HepG2 (cell line): Measurements from ENCODE around the gene FRMD8. TPM values are rescaled to one million over a fixed set of nuclear protein-coding genes. Genes with fewer than 3 reads are reported as not detected.

Experiments
- ASH2L ChIP-seq: fragments of 300-600, 200-600 bp; sonication (generic); IDR thresholded peaks from 2 replicates; pipeline ENCODE4 v1.7.0; 2017; ENCODE audit warnings: low read depth, mild to moderate bottlenecking, moderate library complexity, mixed read lengths, low read length; ENCODE audit not compliant: insufficient read length
- DMAP1 ChIP-seq: IDR thresholded peaks from 2 replicates; pipeline ENCODE4 v1.6.1; 2016
- GATA4 ChIP-seq: sonication (generic); IDR thresholded peaks from 2 replicates; pipeline ENCODE4 v1.6.1; 2016; ENCODE audit warnings: antibody characterized with exemption, low read depth, borderline replicate concordance
- MED1 ChIP-seq: sonication (generic); formaldehyde crosslinking; IDR thresholded peaks from 2 replicates; pipeline ENCODE4 v1.4.0; 2020; ENCODE audit warnings: missing genetic modification reagents
- NR2F1 ChIP-seq, 2 experiments: fragments of 450-650 bp in 1 of 2; formaldehyde crosslinking in 1 of 2; IDR thresholded peaks; 2 replicates each; pipeline versions ENCODE4 v1.5.0 to v1.6.1; 2016 to 2020; ENCODE audit warnings: mild to moderate bottlenecking in 1 of 2, missing compliant biosample characterization in 1 of 2, missing genetic modification reagents in 1 of 2, moderate library complexity in 1 of 2
- NR2F2 ChIP-seq: IDR thresholded peaks from 2 replicates; pipeline ENCODE4 v1.6.1; 2012; ENCODE audit warnings: low read depth, inconsistent platforms, borderline replicate concordance
- POLR2G ChIP-seq: fragments of 200-400 bp; formaldehyde crosslinking; IDR thresholded peaks from 2 replicates; pipeline ENCODE4 v1.6.1; 2018; ENCODE audit warnings: mild to moderate bottlenecking, low read depth, low read length, moderate library complexity
- SNRNP70 ChIP-seq: fragments of 200-400 bp; formaldehyde crosslinking; IDR thresholded peaks from 2 replicates; pipeline ENCODE4 v1.6.1; 2017; ENCODE audit warnings: mild to moderate bottlenecking, low read depth, low read length, moderate library complexity
- SP1 ChIP-seq, 2 experiments: fragments of 450-650 bp in 1 of 2; sonication (generic) in 1 of 2; formaldehyde crosslinking in 1 of 2; IDR thresholded peaks; 2 replicates each; pipeline versions ENCODE4 v1.4.0 to v1.6.1; 2016 to 2020; ENCODE audit warnings: missing genetic modification reagents in 1 of 2
- ZNF230 ChIP-seq: sonication (generic); formaldehyde crosslinking; IDR thresholded peaks from 2 replicates; pipeline ENCODE4 v1.4.0; 2020; ENCODE audit warnings: mild to moderate bottlenecking, missing genetic modification reagents
- ZNF343 ChIP-seq: sonication (generic); formaldehyde crosslinking; IDR thresholded peaks from 2 replicates; pipeline ENCODE4 v1.4.0; 2020; ENCODE audit warnings: mild to moderate bottlenecking, missing genetic modification reagents
- ZNF468 ChIP-seq: sonication (generic); formaldehyde crosslinking; IDR thresholded peaks from 2 replicates; pipeline ENCODE4 v1.8.0; 2022; ENCODE audit warnings: mild to moderate bottlenecking, moderate library complexity, missing genetic modification reagents
- ZNF75D ChIP-seq: sonication (generic); formaldehyde crosslinking; IDR thresholded peaks from 2 replicates; pipeline ENCODE4 v1.8.1; 2023; ENCODE audit warnings: missing genetic modification reagents, mild to moderate bottlenecking, borderline replicate concordance
- polyA plus RNA-seq, 8 experiments: library from polyadenylated mRNA; depleted of rRNA in 3 of 8; stranded (reverse) in 7 of 8; unstranded in 1 of 8; fragments of >200 nt; fragmentation: Illumina TruSeq in 4 of 8; extraction: Trizol in 4 of 8; gene quantifications; 2 replicates each; pipeline versions ENCODE4 v1.2.1 to v1.2.3, GENCODE V29; 2011 to 2016; ENCODE audit warnings: low read depth in 4 of 8, missing spikeins in 1 of 8, mixed read lengths in 1 of 8; ENCODE audit not compliant: insufficient read depth in 1 of 8
- total RNA-seq, 5 experiments: library from RNA; depleted of rRNA; stranded (reverse); fragments of >200 nt; fragmentation: Illumina TruSeq; extraction: Trizol; gene quantifications; 2 replicates each; pipeline ENCODE4 v1.2.3, GENCODE V29; 2016; ENCODE audit warnings: low read depth in 1 of 5
- TF ChIP-seq, protein P1 (sequence below): sonication (generic); formaldehyde crosslinking; IDR thresholded peaks from 2 replicates; pipeline ENCODE4 v1.5.0; 2020; ENCODE audit warnings: mild to moderate bottlenecking, missing genetic modification reagents
- TF ChIP-seq, protein P2 (sequence below): sonication (generic); formaldehyde crosslinking; IDR thresholded peaks from 2 replicates; pipeline ENCODE4 v1.9.0; 2021; ENCODE audit warnings: missing genetic modification reagents, borderline replicate concordance
- TF ChIP-seq, protein P3 (sequence below): sonication (generic); formaldehyde crosslinking; IDR thresholded peaks from 2 replicates; pipeline ENCODE4 v1.9.0; 2021; ENCODE audit warnings: missing genetic modification reagents, mild to moderate bottlenecking, borderline replicate concordance
- TF ChIP-seq, protein P4 (sequence below): sonication (generic); formaldehyde crosslinking; IDR thresholded peaks from 2 replicates; pipeline ENCODE4 v1.4.0; 2020; ENCODE audit warnings: missing genetic modification reagents

Gene FRMD8
- total and polyA plus RNA-seq, 2 of the 13 experiments (the other 11 are each of a cell fraction or from before 2014, with no cell fraction given): 5.8 to 20.6 TPM

DNA sequence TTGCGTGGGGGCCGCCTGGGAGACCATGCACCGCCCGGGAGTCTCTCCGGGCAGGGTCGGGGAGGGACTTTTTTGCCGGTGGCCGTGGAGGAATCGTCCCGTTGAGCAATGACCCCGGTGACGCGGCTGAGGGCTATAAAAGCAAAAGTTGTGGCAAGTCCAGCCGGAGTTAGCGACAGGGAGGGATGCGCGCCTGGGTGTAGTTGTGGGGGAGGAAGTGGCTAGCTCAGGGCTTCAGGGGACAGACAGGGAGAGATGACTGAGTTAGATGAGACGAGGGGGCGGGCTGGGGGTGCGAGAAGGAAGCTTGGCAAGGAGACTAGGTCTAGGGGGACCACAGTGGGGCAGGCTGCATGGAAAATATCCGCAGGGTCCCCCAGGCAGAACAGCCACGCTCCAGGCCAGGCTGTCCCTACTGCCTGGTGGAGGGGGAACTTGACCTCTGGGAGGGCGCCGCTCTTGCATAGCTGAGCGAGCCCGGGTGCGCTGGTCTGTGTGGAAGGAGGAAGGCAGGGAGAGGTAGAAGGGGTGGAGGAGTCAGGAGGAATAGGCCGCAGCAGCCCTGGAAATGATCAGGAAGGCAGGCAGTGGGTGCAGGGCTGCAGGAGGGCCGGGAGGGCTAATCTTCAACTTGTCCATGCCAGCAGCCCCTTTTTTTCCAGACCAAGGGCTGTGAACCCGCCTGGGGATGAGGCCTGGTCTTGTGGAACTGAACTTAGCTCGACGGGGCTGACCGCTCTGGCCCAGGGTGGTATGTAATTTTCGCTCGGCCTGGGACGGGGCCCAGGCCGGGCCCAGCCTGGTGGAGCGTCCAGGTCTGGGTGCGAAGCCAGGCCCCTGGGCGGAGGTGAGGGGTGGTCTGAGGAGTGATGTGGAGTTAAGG, 36.4 kb downstream of the FRMD8 start, which contains the start of gene NEAT1 (continued):
- TF ChIP-seq ZNF468 (no peak), ZNF230 (CRISPR knock-in tag) (peak; percentile 38; the same call in 1 of the 2 replicates), ZNF75D (CRISPR knock-in tag) (peak; percentile 73; the same call in 1 of the 2 replicates), DMAP1 (peak; percentile 87), NR2F1 (CRISPR knock-in tag; IDR thresholded peaks at IDR 0.05) (peak; percentile 49 to 94), GATA4 (peak; percentile 98), NR2F2 (no peak), ZNF343 (CRISPR knock-in tag) (peak; percentile 87), ASH2L (no peak), SP1 (IDR thresholded peaks at IDR 0.05) (no peak), SP1 (CRISPR knock-in tag; IDR thresholded peaks at IDR 0.05) (peak; percentile 73), MED1 (CRISPR knock-in tag) (peak; percentile 82), SNRNP70 (no peak), POLR2G (peak; percentile 99)
- TF ChIP-seq, protein P1, sequence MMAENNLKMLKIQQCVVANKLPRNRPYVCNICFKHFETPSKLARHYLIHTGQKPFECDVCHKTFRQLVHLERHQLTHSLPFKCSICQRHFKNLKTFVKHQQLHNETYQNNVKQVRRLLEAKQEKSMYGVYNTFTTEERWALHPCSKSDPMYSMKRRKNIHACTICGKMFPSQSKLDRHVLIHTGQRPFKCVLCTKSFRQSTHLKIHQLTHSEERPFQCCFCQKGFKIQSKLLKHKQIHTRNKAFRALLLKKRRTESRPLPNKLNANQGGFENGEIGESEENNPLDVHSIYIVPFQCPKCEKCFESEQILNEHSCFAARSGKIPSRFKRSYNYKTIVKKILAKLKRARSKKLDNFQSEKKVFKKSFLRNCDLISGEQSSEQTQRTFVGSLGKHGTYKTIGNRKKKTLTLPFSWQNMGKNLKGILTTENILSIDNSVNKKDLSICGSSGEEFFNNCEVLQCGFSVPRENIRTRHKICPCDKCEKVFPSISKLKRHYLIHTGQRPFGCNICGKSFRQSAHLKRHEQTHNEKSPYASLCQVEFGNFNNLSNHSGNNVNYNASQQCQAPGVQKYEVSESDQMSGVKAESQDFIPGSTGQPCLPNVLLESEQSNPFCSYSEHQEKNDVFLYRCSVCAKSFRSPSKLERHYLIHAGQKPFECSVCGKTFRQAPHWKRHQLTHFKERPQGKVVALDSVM: peak; percentile 58
- TF ChIP-seq, protein P2, sequence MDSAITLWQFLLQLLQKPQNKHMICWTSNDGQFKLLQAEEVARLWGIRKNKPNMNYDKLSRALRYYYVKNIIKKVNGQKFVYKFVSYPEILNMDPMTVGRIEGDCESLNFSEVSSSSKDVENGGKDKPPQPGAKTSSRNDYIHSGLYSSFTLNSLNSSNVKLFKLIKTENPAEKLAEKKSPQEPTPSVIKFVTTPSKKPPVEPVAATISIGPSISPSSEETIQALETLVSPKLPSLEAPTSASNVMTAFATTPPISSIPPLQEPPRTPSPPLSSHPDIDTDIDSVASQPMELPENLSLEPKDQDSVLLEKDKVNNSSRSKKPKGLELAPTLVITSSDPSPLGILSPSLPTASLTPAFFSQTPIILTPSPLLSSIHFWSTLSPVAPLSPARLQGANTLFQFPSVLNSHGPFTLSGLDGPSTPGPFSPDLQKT (CRISPR knock-in tag): no peak
- TF ChIP-seq, protein P3, sequence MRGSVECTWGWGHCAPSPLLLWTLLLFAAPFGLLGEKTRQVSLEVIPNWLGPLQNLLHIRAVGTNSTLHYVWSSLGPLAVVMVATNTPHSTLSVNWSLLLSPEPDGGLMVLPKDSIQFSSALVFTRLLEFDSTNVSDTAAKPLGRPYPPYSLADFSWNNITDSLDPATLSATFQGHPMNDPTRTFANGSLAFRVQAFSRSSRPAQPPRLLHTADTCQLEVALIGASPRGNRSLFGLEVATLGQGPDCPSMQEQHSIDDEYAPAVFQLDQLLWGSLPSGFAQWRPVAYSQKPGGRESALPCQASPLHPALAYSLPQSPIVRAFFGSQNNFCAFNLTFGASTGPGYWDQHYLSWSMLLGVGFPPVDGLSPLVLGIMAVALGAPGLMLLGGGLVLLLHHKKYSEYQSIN (CRISPR knock-in tag): no peak
- TF ChIP-seq, protein P4, sequence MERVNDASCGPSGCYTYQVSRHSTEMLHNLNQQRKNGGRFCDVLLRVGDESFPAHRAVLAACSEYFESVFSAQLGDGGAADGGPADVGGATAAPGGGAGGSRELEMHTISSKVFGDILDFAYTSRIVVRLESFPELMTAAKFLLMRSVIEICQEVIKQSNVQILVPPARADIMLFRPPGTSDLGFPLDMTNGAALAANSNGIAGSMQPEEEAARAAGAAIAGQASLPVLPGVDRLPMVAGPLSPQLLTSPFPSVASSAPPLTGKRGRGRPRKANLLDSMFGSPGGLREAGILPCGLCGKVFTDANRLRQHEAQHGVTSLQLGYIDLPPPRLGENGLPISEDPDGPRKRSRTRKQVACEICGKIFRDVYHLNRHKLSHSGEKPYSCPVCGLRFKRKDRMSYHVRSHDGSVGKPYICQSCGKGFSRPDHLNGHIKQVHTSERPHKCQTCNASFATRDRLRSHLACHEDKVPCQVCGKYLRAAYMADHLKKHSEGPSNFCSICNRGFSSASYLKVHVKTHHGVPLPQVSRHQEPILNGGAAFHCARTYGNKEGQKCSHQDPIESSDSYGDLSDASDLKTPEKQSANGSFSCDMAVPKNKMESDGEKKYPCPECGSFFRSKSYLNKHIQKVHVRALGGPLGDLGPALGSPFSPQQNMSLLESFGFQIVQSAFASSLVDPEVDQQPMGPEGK (CRISPR knock-in tag): no peak
